Panc1 (cell line): Measurements from ENCODE around the gene RFT1. TPM values are rescaled to one million over a fixed set of nuclear protein-coding genes. Genes with fewer than 3 reads are reported as not detected.

Experiments
- ATAC-seq: fragments of 200-7000 bp; cut with Tn5 transposase; 2 replicates; pipeline ENCODE4 v1.9.1; 2020; ENCODE audit warnings: mild to moderate bottlenecking, moderate library complexity
- BruUV-seq: library from RNA; stranded (reverse); fragments of 400-500 nt; replicated peaks from 2 replicates; lab custom pipeline; 2021; lab: Mats Ljungman, UMichigan
- CTCF ChIA-PET: fragments of 300-600 bp; sonication (Branson Sonifier 250); formaldehyde crosslinking; loops from one replicate; lab custom pipeline; 2022; ENCODE audit warnings: antibody characterized with exemption; lab: Charles Lee
- POLR2A ChIA-PET: fragments of 300-600 bp; sonication (Branson Sonifier 250); formaldehyde crosslinking; loops from one replicate; lab custom pipeline; 2022; ENCODE audit warnings: antibody characterized with exemption; lab: Charles Lee
- DNase-seq: peaks from one replicate; pipeline ENCODE4 v3.0.0-alpha.2; 2010; ENCODE audit warnings: low read depth, low spot score
- H3K27ac ChIP-seq: 2 replicates; pipeline ENCODE4 v1.5.1; 2011; ENCODE audit warnings: mild to moderate bottlenecking, low read length, inconsistent platforms
- H3K27me3 ChIP-seq: fragments of 200-500 bp; sonication (Bioruptor generic); 2 replicates; pipeline ENCODE4 v1.6.0; 2014; ENCODE audit warnings: low read length, inconsistent platforms; ENCODE audit not compliant: control insufficient read depth, insufficient read depth
- H3K36me3 ChIP-seq: fragments of 200-500 bp; sonication (Bioruptor generic); 2 replicates; pipeline ENCODE4 v1.5.1; 2014; ENCODE audit warnings: inconsistent platforms, mild to moderate bottlenecking, low read length, moderate library complexity; ENCODE audit not compliant: control insufficient read depth, insufficient read depth
- H3K4me1 ChIP-seq: 2 replicates; pipeline ENCODE4 v1.5.1; 2011; ENCODE audit warnings: inconsistent platforms, mild to moderate bottlenecking, low read length, moderate library complexity; ENCODE audit not compliant: control insufficient read depth, insufficient read depth
- H3K4me3 ChIP-seq, 2 experiments: 2 replicates each; pipeline ENCODE4 v1.5.1; 2011 to 2012; ENCODE audit warnings: low read depth in 2 of 2, low read length in 2 of 2, mild to moderate bottlenecking in 2 of 2, inconsistent platforms in 1 of 2, moderate library complexity in 1 of 2
- H3K9me3 ChIP-seq: fragments of 200-500 bp; sonication (Bioruptor generic); 2 replicates; pipeline ENCODE4 v1.5.1; 2014; ENCODE audit warnings: low read depth, mild to moderate bottlenecking, inconsistent platforms, low read length, moderate library complexity; ENCODE audit not compliant: control insufficient read depth, insufficient read depth
- CTCF ChIP-seq: fragments of 450-650 bp; IDR thresholded peaks from 2 replicates; pipeline ENCODE4 v1.5.1; 2017; ENCODE audit warnings: mild to moderate bottlenecking
- POLR2AphosphoS5 ChIP-seq: IDR thresholded peaks from 2 replicates; pipeline ENCODE4 v1.6.1; 2012; ENCODE audit warnings: mild to moderate bottlenecking, low read depth, low read length, moderate library complexity
- REST ChIP-seq, 2 experiments: IDR thresholded peaks; 2 replicates each; pipeline ENCODE4 v1.6.1; 2011 to 2012; ENCODE audit warnings: low read depth in 2 of 2, control low read depth in 1 of 2, low read length in 1 of 2, mild to moderate bottlenecking in 1 of 2, moderate library complexity in 1 of 2; ENCODE audit not compliant: insufficient read depth in 1 of 2
- SIN3A ChIP-seq: IDR thresholded peaks from 2 replicates; pipeline ENCODE4 v1.6.1; 2012; ENCODE audit warnings: low read depth, mild to moderate bottlenecking, low read length, moderate library complexity, borderline replicate concordance; ENCODE audit not compliant: insufficient read depth
- TCF7L2 ChIP-seq: IDR thresholded peaks from 2 replicates; pipeline ENCODE4 v1.6.1; 2011; ENCODE audit warnings: mild to moderate bottlenecking, low read depth, low read length, inconsistent platforms
- in situ Hi-C: cut with HindIII; loops from 2 replicates; pipeline ENCODE4 v1.10.0; 2016; ENCODE audit warnings: low sequenced_read_pairs, low pct_unique_long_range_greater_than_20kb
- intact Hi-C: fragments of 100-400 bp; cut with micrococcal nuclease; formaldehyde crosslinking; loops from one replicate; pipeline ENCODE4 v1.10.0; 2022; ENCODE audit not compliant: unreplicated experiment
- total RNA-seq: library from RNA; stranded (reverse); gene quantifications from one replicate; pipeline ENCODE4 v1.2.1, GENCODE V29; 2021; ENCODE audit not compliant: unreplicated experiment

RFT1 gene
- total RNA-seq, 1 experiment from 2014 or later, result 21.0 TPM

GRCh38 chr3:53153264-53153823 lies 23.1 kb upstream of the RFT1 start:
- CTCF ChIA-PET, result no interaction called here
- Histone ChIP-seq H3K4me1 (0 out of 2 replicates have a peak, but pooled peaks cover 5% of the 10 kb centered on the region), H3K4me3 (no peak overlapping the region), H3K27me3 (no peaks in the 10 kb centered on the region), H3K27ac (no peak overlapping the region), H3K36me3 (no peaks in the 10 kb centered on the region), H3K9me3 (no peaks in the 10 kb centered on the region)
- ATAC-seq, result no peak
- BruUV-seq, result no TSS peak
- in situ Hi-C loops (no loop called here), intact Hi-C loops (no loop called here)
- POLR2A ChIA-PET, result no interaction called here
- TF ChIP-seq POLR2AphosphoS5 (no peak), TCF7L2 (no peak), REST (IDR thresholded peaks at IDR 0.05; ENCODE audit: insufficient read depth in 1 of 2, low read depth in 2 of 2, low read length in 1 of 2) (no peak), CTCF (no peak), SIN3A (no peak)
- DNase-seq, result no peak

- in situ Hi-C loops, result no loop called here
- ChIA-PET POLR2A (no interaction called here), CTCF (no interaction called here)
- no peak for ATAC-seq
- no TSS peak for BruUV-seq
- intact Hi-C loops, result no loop called here
- Histone ChIP-seq H3K36me3 (no peaks in the 10 kb centered on the region), H3K4me1 (0 out of 2 replicates have a peak, but pooled peaks cover 5% of the 10 kb centered on the region), H3K27ac (no peak overlapping the region), H3K27me3 (no peaks in the 10 kb centered on the region), H3K9me3 (no peaks in the 10 kb centered on the region), H3K4me3 (no peak overlapping the region)
- TF ChIP-seq TCF7L2 (no peak), SIN3A (no peak), CTCF (no peak), REST (IDR thresholded peaks at IDR 0.05; ENCODE audit: insufficient read depth in 1 of 2, low read depth in 2 of 2, low read length in 1 of 2) (no peak), POLR2AphosphoS5 (no peak)
- DNase-seq, result no peak
Observed at GRCh38 chr3:53151870-53152660, 21.8 kb upstream of the RFT1 start.
